Fibroblast of villous mesenchyme (primary cell): ENCODE results near the gene CXCL6. TPM values are rescaled to one million over a fixed set of nuclear protein-coding genes. Genes with fewer than 3 reads are reported as not detected.

ENCODE experiments used
- DNase-seq: peaks from one replicate; pipeline ENCODE4 v3.0.0-alpha.2; 2010; ENCODE audit warnings: low read depth
- H3K4me3 ChIP-seq: 2 replicates; pipeline ENCODE4 v1.5.1; 2011; ENCODE audit warnings: low read depth, mild to moderate bottlenecking, low read length
- CTCF ChIP-seq: IDR thresholded peaks from 2 replicates; pipeline ENCODE4 v1.5.1; 2012; ENCODE audit warnings: low read depth, mild to moderate bottlenecking, low read length; ENCODE audit not compliant: insufficient read depth
- total RNA-seq: library from RNA; depleted of rRNA; stranded (reverse); fragments of >200 nt; gene quantifications from 2 replicates; pipeline ENCODE4 v1.2.3, GENCODE V29; 2012

The CXCL6 gene
- total RNA-seq, 1 donor, result 4.7 TPM

- DNase-seq, result no peak
- H3K4me3 ChIP-seq, result no peak overlapping the region
- TF ChIP-seq CTCF, result no peak
These were observed 3.2 kb downstream of the CXCL6 start for GRCh38 chr4:73839715-73840114.

- no peak overlapping the region for H3K4me3 ChIP-seq
- DNase-seq, result no peak
- no peak for TF ChIP-seq CTCF
These were observed 4.9 kb downstream of the CXCL6 start for GRCh38 chr4:73841243-73841925.

- H3K4me3 ChIP-seq, result no peak overlapping the region
- no peak for TF ChIP-seq CTCF
- no peak for DNase-seq
These were observed 6.2 kb downstream of the CXCL6 start for GRCh38 chr4:73842696-73843095.

GRCh38 chr4:73843369-73843768 lies 6.9 kb downstream of the CXCL6 start:
- no peak for TF ChIP-seq CTCF
- DNase-seq, result no peak
- H3K4me3 ChIP-seq, result no peak overlapping the region

GRCh38 chr4:73844345-73844744 lies 7.9 kb downstream of the CXCL6 start:
- TF ChIP-seq CTCF, result no peak
- DNase-seq, result peak; percentile 28
- no peak overlapping the region for H3K4me3 ChIP-seq

GRCh38 chr4:73844806-73845205 lies 8.3 kb downstream of the CXCL6 start:
- no peak for TF ChIP-seq CTCF
- no peak overlapping the region for H3K4me3 ChIP-seq
- DNase-seq, result no peak
